CD4-positive, alpha-beta T cell (primary cell): ENCODE data around the gene AKNA. TPM values are rescaled to one million over a fixed set of nuclear protein-coding genes. Genes with fewer than 3 reads are reported as not detected.

Experiments
- ATAC-seq: fragments of 200-7000 bp; cut with Tn5 transposase; one replicate; pipeline ENCODE4 v1.10.0; 2022; ENCODE audit warnings: mild to moderate bottlenecking; ENCODE audit not compliant: poor library complexity
- CTCF ChIA-PET: fragments of 350-600 bp; sonication (Branson Sonifier 250); formaldehyde crosslinking; loops from one replicate; lab custom pipeline; 2021; ENCODE audit warnings: antibody characterized with exemption, inconsistent platforms; lab: Charles Lee
- POLR2A ChIA-PET: fragments of 350-600 bp; sonication (Branson Sonifier 250); formaldehyde crosslinking; loops from one replicate; lab custom pipeline; 2021; ENCODE audit warnings: antibody characterized with exemption, inconsistent platforms; lab: Charles Lee
- DNase-seq, 14 experiments: peaks; one replicate each; pipeline ENCODE4 v3.0.0-alpha.2; 2013 to 2020; ENCODE audit warnings: mixed read lengths in 2 of 14
- H3K27ac ChIP-seq, 2 donors: one replicate each; pipeline versions ENCODE4 v1.5.1 to v1.7.0; 2013; ENCODE audit warnings: low read length in 2 of 2, low read depth in 1 of 2, mild to moderate bottlenecking in 1 of 2
- H3K27me3 ChIP-seq, 2 experiments: 1 replicate in 1 of 2; 2 replicates in 1 of 2; pipeline versions ENCODE4 v1.6.1 to v1.7.0; 2013; ENCODE audit warnings: low read length in 2 of 2, control low read depth in 1 of 2, mild to moderate bottlenecking in 1 of 2, moderate library complexity in 1 of 2; ENCODE audit not compliant: insufficient read depth in 2 of 2, control insufficient read depth in 1 of 2
- H3K36me3 ChIP-seq: one replicate; pipeline ENCODE4 v1.6.1; 2013; ENCODE audit warnings: low read length, control low read depth; ENCODE audit not compliant: insufficient read depth
- H3K4me1 ChIP-seq: one replicate; pipeline ENCODE4 v1.6.1; 2013; ENCODE audit warnings: low read length, control low read depth; ENCODE audit not compliant: insufficient read depth
- H3K4me3 ChIP-seq: one replicate; pipeline ENCODE4 v1.5.1; 2013; ENCODE audit warnings: mild to moderate bottlenecking, low read length, moderate library complexity
- H3K9me3 ChIP-seq, 2 experiments: 1 replicate in 1 of 2; 2 replicates in 1 of 2; pipeline versions ENCODE4 v1.6.1 to v1.7.0; 2013; ENCODE audit warnings: low read length in 2 of 2, mild to moderate bottlenecking in 2 of 2, control low read depth in 1 of 2, moderate library complexity in 1 of 2; ENCODE audit not compliant: control insufficient read depth in 1 of 2, insufficient read depth in 1 of 2
- H3K27ac Mint-ChIP-seq: one replicate; pipeline ENCODE4 v1.8.0; 2020; ENCODE audit warnings: mixed read lengths
- H3K27me3 Mint-ChIP-seq: one replicate; pipeline ENCODE4 v1.8.0; 2021; ENCODE audit warnings: mixed read lengths
- H3K36me3 Mint-ChIP-seq: one replicate; pipeline ENCODE4 v1.8.0; 2021; ENCODE audit warnings: low read depth, mixed read lengths
- H3K4me1 Mint-ChIP-seq: one replicate; pipeline ENCODE4 v1.8.0; 2021; ENCODE audit warnings: low read depth, mixed read lengths
- H3K4me3 Mint-ChIP-seq: one replicate; pipeline ENCODE4 v1.8.0; 2020; ENCODE audit warnings: mild to moderate bottlenecking, mixed read lengths
- H3K9me3 Mint-ChIP-seq: one replicate; pipeline ENCODE4 v1.8.0; 2020; ENCODE audit warnings: mixed read lengths
- intact Hi-C, 2 experiments: fragments of 100-400 bp; cut with DNase I in 1 of 2; cut with micrococcal nuclease in 1 of 2; formaldehyde crosslinking; loops; one replicate each; pipeline versions ENCODE4 v1.15.1 to v1.9.0; 2023 to 2025; cut with DNase I, micrococcal nuclease
- total RNA-seq, 174 experiments: library from RNA in 2 of 174; stranded (reverse) in 2 of 174; gene quantifications; one replicate each; pipeline ENCODE4 v1.2.3 and lab custom pipeline; 2021 to 2026
- TF ChIP-seq, protein P1 (sequence below): fragments of 200-600 bp; IDR thresholded peaks from one replicate; pipeline ENCODE4 v1.8.0; 2022; ENCODE audit warnings: antibody characterized with exemption, mild to moderate bottlenecking

The AKNA gene
- total RNA-seq, 2 experiments from 2014 or later = 247 to 258 TPM

DNA sequence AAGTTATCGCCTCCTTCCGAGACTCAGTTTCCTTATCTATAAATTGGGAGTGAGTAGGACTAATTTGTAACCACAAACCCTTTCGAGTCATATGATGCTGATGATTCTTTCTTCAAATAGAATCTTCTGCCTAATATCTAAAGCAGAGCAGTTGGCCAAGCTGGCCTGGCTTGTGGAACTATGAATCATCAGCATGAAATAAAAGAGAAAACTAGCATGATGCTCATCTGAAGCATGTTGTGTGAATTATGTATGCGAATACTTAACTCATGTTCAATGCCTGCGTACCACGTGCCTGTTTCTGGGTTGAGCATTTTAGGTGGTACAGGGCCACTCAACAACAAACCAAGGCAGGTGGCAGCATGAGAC, 79.9 kb downstream of the AKNA start:
- no peak overlapping the region for H3K4me3 ChIP-seq
- POLR2A ChIA-PET = no interaction called here
- CTCF ChIA-PET = no interaction called here

DNA sequence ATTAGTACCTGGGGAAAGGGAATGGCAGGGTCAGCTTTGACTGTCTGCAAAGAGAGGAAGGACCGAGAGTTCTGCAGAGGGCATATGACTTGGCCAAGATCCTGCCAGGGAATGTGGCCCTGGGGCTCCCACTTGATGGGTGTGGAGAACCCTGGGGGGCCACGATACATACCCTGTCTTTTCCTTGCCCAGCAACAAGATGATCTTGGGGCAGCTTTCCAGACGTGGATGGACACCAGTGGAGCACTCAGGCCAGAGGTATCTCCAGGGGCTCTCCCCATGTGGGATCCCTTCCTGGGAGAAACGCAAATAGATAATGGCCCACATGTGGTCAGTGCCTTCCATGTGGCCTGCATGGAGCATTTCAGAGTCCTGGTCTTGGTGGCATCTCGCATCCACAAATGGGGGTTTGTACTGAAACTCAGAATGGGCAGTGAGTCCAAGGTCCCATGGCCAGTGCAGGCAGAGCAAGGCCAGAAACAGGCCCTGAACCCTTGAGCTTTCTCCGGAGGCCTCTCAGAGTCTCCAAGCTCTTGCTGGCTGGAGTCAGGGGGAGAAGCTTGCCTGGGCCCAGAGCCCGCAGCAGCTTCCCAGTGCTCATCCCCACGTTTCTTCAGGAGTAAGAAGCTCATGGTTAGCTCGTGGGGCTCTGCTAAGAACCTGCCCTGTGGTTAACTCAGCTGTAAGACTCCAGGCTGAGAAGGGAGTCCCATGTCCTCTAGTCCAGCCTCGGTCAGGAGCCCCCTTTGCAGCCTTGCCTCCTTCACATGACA, 83.2 kb downstream of the AKNA start:
- Mint-ChIP-seq H3K36me3 (no peaks in the 10 kb centered on the region), H3K27me3 (no peaks in the 10 kb centered on the region), H3K9me3 (no peaks in the 10 kb centered on the region), H3K27ac (no peak overlapping the region), H3K4me1 (peaks cover 4% of the 10 kb centered on the region), H3K4me3 (no peak overlapping the region)
- no peaks in the 10 kb centered on the region for H3K27me3 ChIP-seq
- no peaks in the 10 kb centered on the region for H3K9me3 ChIP-seq
- ChIA-PET CTCF (no interaction called here), POLR2A (no interaction called here)
- H3K4me3 ChIP-seq = no peak overlapping the region
- peaks cover 6% of the 10 kb centered on the region for H3K4me1 ChIP-seq
- H3K27ac ChIP-seq = no peak overlapping the region
- ATAC-seq (no peak), DNase-seq (peak in 1 of 14 experiments; percentile 17)
- no peaks in the 10 kb centered on the region for H3K36me3 ChIP-seq
- intact Hi-C loops = no loop called here
- TF ChIP-seq, protein P1, sequence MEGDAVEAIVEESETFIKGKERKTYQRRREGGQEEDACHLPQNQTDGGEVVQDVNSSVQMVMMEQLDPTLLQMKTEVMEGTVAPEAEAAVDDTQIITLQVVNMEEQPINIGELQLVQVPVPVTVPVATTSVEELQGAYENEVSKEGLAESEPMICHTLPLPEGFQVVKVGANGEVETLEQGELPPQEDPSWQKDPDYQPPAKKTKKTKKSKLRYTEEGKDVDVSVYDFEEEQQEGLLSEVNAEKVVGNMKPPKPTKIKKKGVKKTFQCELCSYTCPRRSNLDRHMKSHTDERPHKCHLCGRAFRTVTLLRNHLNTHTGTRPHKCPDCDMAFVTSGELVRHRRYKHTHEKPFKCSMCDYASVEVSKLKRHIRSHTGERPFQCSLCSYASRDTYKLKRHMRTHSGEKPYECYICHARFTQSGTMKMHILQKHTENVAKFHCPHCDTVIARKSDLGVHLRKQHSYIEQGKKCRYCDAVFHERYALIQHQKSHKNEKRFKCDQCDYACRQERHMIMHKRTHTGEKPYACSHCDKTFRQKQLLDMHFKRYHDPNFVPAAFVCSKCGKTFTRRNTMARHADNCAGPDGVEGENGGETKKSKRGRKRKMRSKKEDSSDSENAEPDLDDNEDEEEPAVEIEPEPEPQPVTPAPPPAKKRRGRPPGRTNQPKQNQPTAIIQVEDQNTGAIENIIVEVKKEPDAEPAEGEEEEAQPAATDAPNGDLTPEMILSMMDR = no peak

More for the DNA sequence above, 79.9 kb downstream of the AKNA start:
- H3K4me3 Mint-ChIP-seq = no peak overlapping the region
- no peaks in the 10 kb centered on the region for H3K27me3 ChIP-seq
- no peaks in the 10 kb centered on the region for H3K9me3 ChIP-seq
- no peak overlapping the region for H3K27ac ChIP-seq
- no peak overlapping the region for H3K27ac Mint-ChIP-seq
- TF ChIP-seq, protein P1 = no peak
- H3K4me1 ChIP-seq = peaks cover 6% of the 10 kb centered on the region
- no peaks in the 10 kb centered on the region for H3K36me3 ChIP-seq
- H3K4me1 Mint-ChIP-seq = peaks cover 4% of the 10 kb centered on the region
- ATAC-seq = no peak
- no peaks in the 10 kb centered on the region for H3K36me3 Mint-ChIP-seq
- H3K9me3 Mint-ChIP-seq = no peaks in the 10 kb centered on the region
- intact Hi-C loops = no loop called here
- DNase-seq = no peak
- H3K27me3 Mint-ChIP-seq = no peaks in the 10 kb centered on the region

DNA sequence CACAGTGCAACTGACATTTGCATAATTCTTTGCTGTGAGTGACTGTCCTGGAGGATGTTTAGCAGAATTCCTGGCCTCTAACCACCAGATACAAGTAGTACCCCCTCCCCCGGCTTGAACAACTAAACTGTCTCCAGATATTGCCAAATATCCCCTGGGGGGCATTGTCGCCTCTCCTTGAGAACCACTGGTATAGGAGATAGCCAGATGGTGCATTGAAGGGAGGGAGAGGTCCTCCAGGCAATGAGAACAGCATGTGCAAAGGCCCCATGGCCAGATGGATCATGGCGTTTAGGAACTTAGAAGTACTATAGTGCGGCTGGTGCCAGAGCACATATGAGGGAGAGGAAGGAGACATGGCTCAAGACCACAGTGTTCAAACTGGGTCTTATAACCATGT, 83.8 kb downstream of the AKNA start:
- POLR2A ChIA-PET = no interaction called here
- H3K27me3 Mint-ChIP-seq = no peaks in the 10 kb centered on the region
- intact Hi-C loops = no loop called here
- Histone ChIP-seq H3K27me3 (no peaks in the 10 kb centered on the region), H3K4me3 (no peak overlapping the region), H3K9me3 (no peaks in the 10 kb centered on the region), H3K27ac (no peak overlapping the region), H3K36me3 (no peaks in the 10 kb centered on the region), H3K4me1 (peaks cover 6% of the 10 kb centered on the region)
- H3K4me1 Mint-ChIP-seq = peaks cover 4% of the 10 kb centered on the region
- no peak overlapping the region for H3K27ac Mint-ChIP-seq
- H3K36me3 Mint-ChIP-seq = no peaks in the 10 kb centered on the region
- no peaks in the 10 kb centered on the region for H3K9me3 Mint-ChIP-seq
- peak in 1 of 14 experiments; percentile 2 for DNase-seq
- CTCF ChIA-PET = no interaction called here
- ATAC-seq = no peak
- TF ChIP-seq, protein P1 = no peak
- H3K4me3 Mint-ChIP-seq = no peak overlapping the region
